Kidney epithelial cell (primary cell): ENCODE measurements around the gene GGT5. TPM values are rescaled to one million over a fixed set of nuclear protein-coding genes. Genes with fewer than 3 reads are reported as not detected.

Experiments used
- DNase-seq: peaks from one replicate; pipeline ENCODE4 v3.0.0-alpha.2; 2010; ENCODE audit warnings: low read depth
- H3K27me3 ChIP-seq: 2 replicates; pipeline ENCODE4 v1.6.0; 2011; ENCODE audit warnings: low read length; ENCODE audit not compliant: control insufficient read depth, insufficient read depth
- H3K36me3 ChIP-seq: 2 replicates; pipeline ENCODE4 v1.5.1; 2011; ENCODE audit warnings: low read length; ENCODE audit not compliant: control insufficient read depth, insufficient read depth
- H3K4me3 ChIP-seq: 2 replicates; pipeline ENCODE4 v1.5.1; 2011; ENCODE audit warnings: low read depth, mild to moderate bottlenecking, control low read depth, low read length
- total RNA-seq: library from RNA; depleted of rRNA; stranded (reverse); fragments of >200 nt; gene quantifications from 2 replicates; pipeline ENCODE4 v1.2.3, GENCODE V29; 2015
- TF ChIP-seq, protein P1 (sequence below): IDR thresholded peaks from 2 replicates; pipeline ENCODE4 v1.5.1; 2011; ENCODE audit warnings: mild to moderate bottlenecking, moderate library complexity, low read length, control low read depth, inconsistent platforms; ENCODE audit not compliant: insufficient read depth, poor library complexity, severe bottlenecking

Gene GGT5
- total RNA-seq, 1 donor from 2014 or later = 5.9 TPM

DNA sequence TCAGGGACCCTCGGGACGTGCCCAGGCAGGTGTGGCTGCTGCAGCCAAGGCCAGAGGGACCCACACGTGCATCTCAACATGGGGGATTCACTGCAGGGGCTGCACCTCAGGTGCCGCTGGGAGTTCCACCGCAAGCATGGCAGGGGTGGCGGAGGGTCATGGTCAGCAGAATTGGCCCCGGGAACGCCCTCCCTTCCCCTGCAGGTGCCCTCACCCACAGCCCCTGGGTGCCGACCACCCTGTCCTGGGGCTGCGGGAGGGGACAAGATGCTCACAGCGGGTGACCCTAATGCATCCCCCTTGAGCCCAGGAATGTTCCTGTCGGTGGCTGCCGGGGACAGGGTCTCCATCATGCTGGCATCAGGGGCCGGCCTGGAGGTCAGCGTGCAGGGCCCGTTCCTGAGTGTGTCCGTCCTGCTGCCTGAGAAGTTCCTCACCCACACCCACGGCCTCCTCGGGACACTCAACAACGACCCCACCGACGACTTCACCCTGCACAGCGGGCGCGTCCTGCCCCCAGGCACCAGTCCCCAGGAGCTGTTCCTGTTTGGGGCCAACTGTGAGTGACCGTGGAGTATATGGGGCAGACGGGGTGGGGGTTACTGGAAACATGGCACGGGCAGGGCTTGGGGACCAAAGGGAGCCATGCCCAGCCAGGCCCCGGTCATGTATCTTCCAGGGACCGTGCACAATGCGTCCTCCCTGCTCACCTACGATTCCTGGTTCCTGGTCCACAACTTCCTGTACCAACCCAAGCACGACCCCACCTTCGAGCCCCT is 57.8 kb downstream of the GGT5 start:
- Histone ChIP-seq H3K36me3 (no peaks in the 10 kb centered on the region), H3K27me3 (no peaks in the 10 kb centered on the region), H3K4me3 (no peak overlapping the region)
- TF ChIP-seq, protein P1, sequence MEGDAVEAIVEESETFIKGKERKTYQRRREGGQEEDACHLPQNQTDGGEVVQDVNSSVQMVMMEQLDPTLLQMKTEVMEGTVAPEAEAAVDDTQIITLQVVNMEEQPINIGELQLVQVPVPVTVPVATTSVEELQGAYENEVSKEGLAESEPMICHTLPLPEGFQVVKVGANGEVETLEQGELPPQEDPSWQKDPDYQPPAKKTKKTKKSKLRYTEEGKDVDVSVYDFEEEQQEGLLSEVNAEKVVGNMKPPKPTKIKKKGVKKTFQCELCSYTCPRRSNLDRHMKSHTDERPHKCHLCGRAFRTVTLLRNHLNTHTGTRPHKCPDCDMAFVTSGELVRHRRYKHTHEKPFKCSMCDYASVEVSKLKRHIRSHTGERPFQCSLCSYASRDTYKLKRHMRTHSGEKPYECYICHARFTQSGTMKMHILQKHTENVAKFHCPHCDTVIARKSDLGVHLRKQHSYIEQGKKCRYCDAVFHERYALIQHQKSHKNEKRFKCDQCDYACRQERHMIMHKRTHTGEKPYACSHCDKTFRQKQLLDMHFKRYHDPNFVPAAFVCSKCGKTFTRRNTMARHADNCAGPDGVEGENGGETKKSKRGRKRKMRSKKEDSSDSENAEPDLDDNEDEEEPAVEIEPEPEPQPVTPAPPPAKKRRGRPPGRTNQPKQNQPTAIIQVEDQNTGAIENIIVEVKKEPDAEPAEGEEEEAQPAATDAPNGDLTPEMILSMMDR = no peak
- no peak for DNase-seq

DNA sequence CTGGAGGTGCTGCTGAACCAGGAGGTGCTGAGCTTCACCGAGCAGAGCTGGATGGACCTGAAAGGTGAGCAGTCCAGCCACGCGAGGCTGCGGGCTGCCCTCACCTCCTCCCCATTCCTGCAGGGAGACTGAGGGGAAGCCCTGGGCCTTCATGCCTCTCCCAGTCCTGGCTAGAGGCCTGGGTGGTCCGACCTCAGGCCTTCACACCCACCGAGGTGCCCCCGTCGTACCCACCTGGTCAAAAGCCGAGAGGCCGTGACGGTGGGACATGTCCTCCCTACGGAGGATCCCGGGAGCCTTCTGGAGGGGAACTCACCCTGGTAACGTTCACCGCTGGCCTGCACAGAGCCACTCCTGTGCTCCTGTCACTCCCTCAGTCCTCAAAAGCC is 58.5 kb downstream of the GGT5 start:
- H3K4me3 ChIP-seq = no peak overlapping the region
- DNase-seq = no peak

DNA sequence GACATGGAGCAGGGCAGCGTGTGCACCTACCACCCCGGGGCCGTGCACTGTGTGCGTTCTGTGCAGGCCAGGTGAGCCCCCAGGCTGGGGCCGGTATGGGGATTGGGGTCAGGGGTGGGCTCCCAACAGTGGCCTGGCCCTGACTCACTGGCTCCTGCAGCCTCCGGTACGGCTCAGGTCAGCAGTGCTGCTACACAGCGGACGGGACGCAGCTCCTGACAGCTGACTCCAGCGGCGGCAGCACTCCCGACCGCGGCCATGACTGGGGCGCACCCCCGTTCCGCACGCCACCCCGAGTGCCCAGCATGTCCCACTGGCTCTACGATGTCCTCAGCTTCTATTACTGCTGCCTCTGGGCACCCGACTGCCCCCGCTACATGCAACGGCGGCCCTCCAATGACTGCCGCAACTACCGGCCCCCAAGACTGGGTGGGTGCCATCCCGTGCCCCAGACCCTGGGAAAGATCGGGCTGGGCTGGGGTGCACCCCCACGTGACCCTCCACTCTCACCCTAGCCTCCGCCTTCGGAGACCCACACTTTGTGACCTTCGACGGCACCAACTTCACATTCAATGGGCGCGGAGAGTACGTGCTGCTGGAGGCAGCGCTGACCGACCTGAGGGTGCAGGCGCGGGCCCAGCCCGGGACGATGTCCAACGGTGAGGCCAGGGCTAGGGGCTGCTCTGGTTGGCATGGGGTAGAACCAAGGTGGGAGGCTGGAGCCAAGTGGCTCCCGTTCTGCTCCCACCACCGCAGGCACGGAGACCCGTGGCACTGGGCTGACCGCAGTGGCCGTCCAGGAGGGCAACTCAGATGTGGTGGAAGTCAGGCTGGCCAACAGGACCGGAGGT is 59.2 kb downstream of the GGT5 start:
- no peak for DNase-seq
- Histone ChIP-seq H3K4me3 (no peak overlapping the region), H3K36me3 (no peaks in the 10 kb centered on the region), H3K27me3 (no peaks in the 10 kb centered on the region)
- TF ChIP-seq, protein P1 = no peak

More for the DNA sequence above, 58.5 kb downstream of the GGT5 start:
- Histone ChIP-seq H3K27me3 (no peaks in the 10 kb centered on the region), H3K36me3 (no peaks in the 10 kb centered on the region)
- TF ChIP-seq, protein P1 = no peak

DNA sequence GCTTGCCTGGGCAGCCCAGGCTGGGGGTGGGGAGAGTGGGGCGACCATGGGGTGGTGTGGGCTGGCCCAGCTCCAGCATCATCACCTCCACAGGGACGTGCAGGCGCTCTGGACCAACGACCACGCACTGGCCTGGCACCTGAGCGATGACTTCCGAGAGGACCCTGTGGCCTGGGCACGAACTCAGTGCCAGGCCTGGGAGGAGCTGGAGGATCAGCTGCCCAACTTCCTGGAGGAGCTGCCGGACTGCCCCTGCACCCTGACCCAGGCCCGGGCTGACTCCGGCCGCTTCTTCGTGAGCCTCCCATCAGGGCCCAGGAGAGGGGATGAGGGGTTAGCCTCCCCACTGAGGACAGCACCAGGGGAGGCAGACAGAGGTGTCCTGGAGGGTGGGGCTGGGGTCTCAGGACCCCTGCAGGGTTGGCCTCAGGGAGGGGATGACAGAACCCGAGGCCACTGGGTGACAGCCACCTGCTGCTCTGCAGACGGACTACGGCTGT is 59.8 kb downstream of the GGT5 start:
- no peak overlapping the region for H3K4me3 ChIP-seq
- DNase-seq = no peak
- H3K36me3 ChIP-seq = no peaks in the 10 kb centered on the region
- TF ChIP-seq, protein P1 = no peak
- no peaks in the 10 kb centered on the region for H3K27me3 ChIP-seq

DNA sequence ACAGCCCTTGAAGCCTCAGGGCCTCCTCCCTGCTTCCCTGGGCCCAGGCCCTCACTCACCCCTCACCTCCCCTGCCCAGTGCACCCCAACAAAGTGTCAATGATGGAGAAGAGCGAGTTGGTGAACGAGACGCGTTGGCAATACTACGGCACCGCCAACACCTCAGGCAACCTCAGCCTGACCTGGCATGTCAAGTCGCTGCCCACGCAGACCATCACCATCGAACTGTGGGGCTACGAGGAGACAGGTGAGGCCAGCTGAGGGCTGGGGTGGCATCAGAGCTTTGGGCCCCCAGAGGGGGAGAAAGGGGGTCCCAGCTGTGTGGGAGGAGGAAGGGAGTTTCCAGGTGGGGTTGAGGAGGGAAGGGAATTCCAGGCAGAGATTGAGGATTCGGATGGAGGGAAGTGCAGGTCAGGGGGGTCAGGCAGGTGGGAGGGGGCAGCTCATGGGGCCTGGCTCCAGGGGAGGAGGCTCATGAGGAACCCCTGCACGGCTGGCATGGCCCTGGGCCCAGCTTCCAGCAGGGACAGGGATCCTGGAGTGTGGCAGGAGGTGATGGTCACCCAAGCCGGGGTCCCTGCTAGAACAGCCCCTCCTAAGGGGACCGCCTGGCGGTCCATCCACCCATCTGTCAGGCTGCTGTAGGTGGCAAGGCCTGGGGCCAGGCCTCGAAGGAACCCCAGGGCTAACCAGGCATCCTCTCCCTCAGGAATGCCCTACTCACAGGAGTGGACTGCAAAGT is 60.7 kb downstream of the GGT5 start:
- no peaks in the 10 kb centered on the region for H3K27me3 ChIP-seq
- no peak for DNase-seq
- no peaks in the 10 kb centered on the region for H3K36me3 ChIP-seq
- TF ChIP-seq, protein P1 = no peak
- no peak overlapping the region for H3K4me3 ChIP-seq
